Sigmoid colon (tissue), 4 donors: Measurements from ENCODE around the gene NUTM2A.
"Not testable (repeated sequence)": the region's sequence is repeated elsewhere in the genome, so short reads cannot be mapped to it uniquely, and the experiment has no call there.

Experiments
- CTCF ChIP-seq, 4 experiments: fragments of 450-650 bp in 3 of 4; fragments of 200-600 bp in 1 of 4; IDR thresholded peaks; one replicate each; pipeline ENCODE4 v1.5.1; 2016 to 2019; ENCODE audit warnings: antibody characterized with exemption in 4 of 4, mild to moderate bottlenecking in 3 of 4, moderate library complexity in 2 of 4
- EP300 ChIP-seq, 4 donors: sonication (generic); formaldehyde crosslinking; IDR thresholded peaks; one replicate each; pipeline ENCODE4 v1.6.1; 2017; ENCODE audit warnings: antibody characterized with exemption in 4 of 4
- POLR2A ChIP-seq, 2 donors: fragments of 450-650 bp; IDR thresholded peaks; one replicate each; pipeline ENCODE4 v1.6.1; 2016; ENCODE audit warnings: antibody characterized with exemption in 2 of 2, mild to moderate bottlenecking in 2 of 2, moderate library complexity in 2 of 2
- POLR2AphosphoS5 ChIP-seq, 4 donors: sonication (generic); formaldehyde crosslinking; IDR thresholded peaks; one replicate each; pipeline ENCODE4 v1.6.1; 2017; ENCODE audit warnings: antibody characterized with exemption in 4 of 4

- TF ChIP-seq POLR2AphosphoS5, CTCF, POLR2A, EP300 (IDR thresholded peaks at IDR 0.05): not testable (repeated sequence)
These were observed 18.3 kb upstream of the NUTM2A start for GRCh38 chr10:87206922-87207321.
